Measurements from ENCODE around the gene RASL10A.

GRCh38 chr22:29339381-29340235 lies 24.1 kb upstream of the RASL10A start:
- no peak for TF ChIP-seq CTCF (IDR thresholded peaks at IDR 0.05 in 8 of 11, conservative IDR thresholded peaks at IDR 0.05 in 3 of 11)
- no peak for TF ChIP-seq POLR2A (IDR thresholded peaks at IDR 0.05)
- TF ChIP-seq POLR2AphosphoS5 (IDR thresholded peaks at IDR 0.05): peak in 1 of 3 donors; percentile 26

Data from spleen (tissue), 7 donors.